ENCODE results near the gene PHKA2. TPM values are rescaled to one million over a fixed set of nuclear protein-coding genes. Genes with fewer than 3 reads are reported as not detected.

Gene PHKA2
- polyA plus RNA-seq, 1 experiment, result 12.3 TPM

DNA sequence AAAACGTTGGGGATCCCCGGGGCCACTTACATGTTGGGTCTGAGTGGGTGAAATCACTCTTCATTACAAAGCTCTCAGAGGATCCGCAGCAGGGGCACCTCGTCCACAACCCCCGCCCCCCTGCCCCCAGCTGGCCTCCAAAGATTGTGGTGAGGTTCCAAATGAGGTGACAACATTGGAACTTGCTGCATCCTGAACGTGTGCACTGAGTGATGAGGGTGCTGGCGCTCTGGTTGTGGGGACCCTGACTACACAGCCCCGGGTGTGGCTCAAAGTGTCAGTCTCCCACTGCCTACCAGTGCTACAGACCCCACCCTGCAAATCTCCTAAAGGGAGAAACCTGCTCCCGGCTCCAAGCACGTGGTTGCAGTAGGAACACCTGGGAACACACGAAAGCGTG, 111.9 kb downstream of the PHKA2 start:
- no peaks in the 10 kb centered on the region for H3K9me3 ChIP-seq (ENCODE audit: control insufficient read depth, insufficient read depth, low read length)
- ChIA-PET POLR2A (no interaction called here), CTCF (no interaction called here)
- H3K27me3 ChIP-seq (ENCODE audit: control insufficient read depth, insufficient read depth, low read length), result no peaks in the 10 kb centered on the region
- H3K27ac ChIP-seq (ENCODE audit: low read depth, low read length), result no peak overlapping the region
- TF ChIP-seq, protein P1, sequence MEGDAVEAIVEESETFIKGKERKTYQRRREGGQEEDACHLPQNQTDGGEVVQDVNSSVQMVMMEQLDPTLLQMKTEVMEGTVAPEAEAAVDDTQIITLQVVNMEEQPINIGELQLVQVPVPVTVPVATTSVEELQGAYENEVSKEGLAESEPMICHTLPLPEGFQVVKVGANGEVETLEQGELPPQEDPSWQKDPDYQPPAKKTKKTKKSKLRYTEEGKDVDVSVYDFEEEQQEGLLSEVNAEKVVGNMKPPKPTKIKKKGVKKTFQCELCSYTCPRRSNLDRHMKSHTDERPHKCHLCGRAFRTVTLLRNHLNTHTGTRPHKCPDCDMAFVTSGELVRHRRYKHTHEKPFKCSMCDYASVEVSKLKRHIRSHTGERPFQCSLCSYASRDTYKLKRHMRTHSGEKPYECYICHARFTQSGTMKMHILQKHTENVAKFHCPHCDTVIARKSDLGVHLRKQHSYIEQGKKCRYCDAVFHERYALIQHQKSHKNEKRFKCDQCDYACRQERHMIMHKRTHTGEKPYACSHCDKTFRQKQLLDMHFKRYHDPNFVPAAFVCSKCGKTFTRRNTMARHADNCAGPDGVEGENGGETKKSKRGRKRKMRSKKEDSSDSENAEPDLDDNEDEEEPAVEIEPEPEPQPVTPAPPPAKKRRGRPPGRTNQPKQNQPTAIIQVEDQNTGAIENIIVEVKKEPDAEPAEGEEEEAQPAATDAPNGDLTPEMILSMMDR (IDR thresholded peaks at IDR 0.05; ENCODE audit: low read depth, low read length), result no peak
- no peak for DNase-seq (ENCODE audit: low read depth, low spot score)
- no peak overlapping the region for H3K4me3 ChIP-seq (ENCODE audit: low read depth, low read length)

DNA sequence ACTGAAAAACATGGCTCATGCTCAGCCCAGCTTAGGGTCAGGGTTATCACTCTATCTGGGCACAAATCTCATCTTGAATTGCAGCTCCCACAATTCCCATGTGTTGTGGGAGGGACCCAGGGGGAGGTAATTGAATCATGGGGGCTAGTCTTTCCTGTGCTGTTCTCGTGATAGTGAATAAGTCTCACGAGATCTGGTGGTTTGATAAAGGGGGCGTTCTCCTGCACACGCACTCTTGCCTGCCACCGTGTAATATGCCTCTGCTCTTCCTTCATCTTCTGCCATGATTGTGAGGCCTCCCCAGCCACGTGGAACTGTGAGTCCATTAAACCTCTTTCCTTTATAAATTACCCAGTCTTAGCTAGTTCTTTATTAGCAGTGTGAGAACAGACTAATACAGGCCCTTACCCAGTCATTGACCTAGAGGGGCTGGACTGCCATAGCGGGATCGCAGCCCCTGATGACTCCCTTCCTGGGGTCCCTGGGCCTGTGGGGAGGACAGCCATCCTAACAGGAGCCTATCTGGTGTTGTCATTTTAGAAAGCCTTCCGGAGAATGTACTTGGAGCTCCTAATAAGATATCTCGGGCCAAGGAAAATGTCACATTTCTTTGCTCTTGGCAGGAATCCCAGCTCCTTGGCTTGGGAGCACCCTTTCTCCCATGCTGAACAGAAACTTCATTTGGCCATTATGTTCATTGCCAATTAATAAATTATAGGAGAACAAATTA, 112.6 kb downstream of the PHKA2 start:
- TF ChIP-seq, protein P1 (IDR thresholded peaks at IDR 0.05; ENCODE audit: low read depth, low read length), result no peak
- Histone ChIP-seq H3K9me3 (ENCODE audit: control insufficient read depth, insufficient read depth, low read length) (no peaks in the 10 kb centered on the region), H3K4me3 (ENCODE audit: low read depth, low read length) (no peak overlapping the region), H3K27ac (ENCODE audit: low read depth, low read length) (no peak overlapping the region), H3K27me3 (ENCODE audit: control insufficient read depth, insufficient read depth, low read length) (no peaks in the 10 kb centered on the region)
- ChIA-PET POLR2A (no interaction called here), CTCF (no interaction called here)
- DNase-seq (ENCODE audit: low read depth, low spot score), result no peak

DNA sequence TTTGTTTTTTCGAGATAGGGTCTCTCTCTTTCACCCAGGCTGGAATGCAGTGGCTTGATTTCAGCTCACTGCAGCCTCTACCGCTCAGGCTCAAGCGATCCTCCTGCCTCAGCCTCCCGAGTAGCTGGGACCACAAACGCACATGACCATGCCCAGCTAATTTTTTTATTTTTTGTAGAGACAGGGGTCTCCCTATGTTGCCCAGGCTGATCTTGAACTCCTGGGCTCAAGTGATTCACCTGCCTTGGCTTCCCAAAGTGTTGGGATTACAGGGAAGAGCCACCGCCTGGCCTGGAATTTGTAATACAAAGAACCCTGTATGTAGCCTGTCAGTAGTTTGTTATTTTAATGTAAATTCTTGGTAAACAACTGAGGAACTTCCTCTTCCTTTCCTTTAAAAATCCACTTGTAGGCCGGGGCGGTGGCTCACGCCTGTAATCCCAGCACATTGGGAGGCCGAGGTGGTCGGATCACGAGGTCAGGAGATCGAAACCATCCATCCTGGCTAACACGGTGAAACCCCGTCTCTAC, 119.5 kb downstream of the PHKA2 start:
- DNase-seq (ENCODE audit: low read depth, low spot score), result no peak
- H3K9me3 ChIP-seq (ENCODE audit: control insufficient read depth, insufficient read depth, low read length), result no peaks in the 10 kb centered on the region
- no peaks in the 10 kb centered on the region for H3K27me3 ChIP-seq (ENCODE audit: control insufficient read depth, insufficient read depth, low read length)
- TF ChIP-seq, protein P1 (IDR thresholded peaks at IDR 0.05; ENCODE audit: low read depth, low read length), result no peak
- POLR2A ChIA-PET, result no interaction called here
- CTCF ChIA-PET, result no interaction called here
- H3K4me3 ChIP-seq (ENCODE audit: low read depth, low read length), result no peak overlapping the region
- H3K27ac ChIP-seq (ENCODE audit: low read depth, low read length), result no peak overlapping the region

DNA sequence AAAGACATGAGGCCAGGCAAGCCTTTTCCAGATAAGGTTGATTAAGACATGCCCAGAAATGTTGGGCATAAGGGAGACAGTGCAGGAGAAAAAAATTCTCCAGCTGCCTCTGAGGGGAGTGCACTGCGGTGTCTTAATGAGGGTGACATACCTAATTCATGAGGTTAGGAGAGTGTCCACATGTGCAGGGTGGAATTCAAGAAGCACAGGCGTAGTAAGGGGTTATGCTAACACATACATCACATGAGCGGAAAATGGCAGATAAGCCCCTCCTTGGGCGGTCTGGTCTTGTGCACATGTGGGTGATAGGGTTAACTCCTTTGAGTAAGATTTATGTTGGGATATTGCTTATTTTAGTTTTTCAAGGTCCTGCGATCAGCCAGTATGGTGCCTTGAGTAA, 122.4 kb downstream of the PHKA2 start:
- Histone ChIP-seq H3K27ac (ENCODE audit: low read depth, low read length) (no peak overlapping the region), H3K9me3 (ENCODE audit: control insufficient read depth, insufficient read depth, low read length) (no peaks in the 10 kb centered on the region), H3K4me3 (ENCODE audit: low read depth, low read length) (no peak overlapping the region), H3K27me3 (ENCODE audit: control insufficient read depth, insufficient read depth, low read length) (no peaks in the 10 kb centered on the region)
- ChIA-PET CTCF (no interaction called here), POLR2A (no interaction called here)
- TF ChIP-seq, protein P1 (IDR thresholded peaks at IDR 0.05; ENCODE audit: low read depth, low read length), result no peak
- no peak for DNase-seq (ENCODE audit: low read depth, low spot score)

DNA sequence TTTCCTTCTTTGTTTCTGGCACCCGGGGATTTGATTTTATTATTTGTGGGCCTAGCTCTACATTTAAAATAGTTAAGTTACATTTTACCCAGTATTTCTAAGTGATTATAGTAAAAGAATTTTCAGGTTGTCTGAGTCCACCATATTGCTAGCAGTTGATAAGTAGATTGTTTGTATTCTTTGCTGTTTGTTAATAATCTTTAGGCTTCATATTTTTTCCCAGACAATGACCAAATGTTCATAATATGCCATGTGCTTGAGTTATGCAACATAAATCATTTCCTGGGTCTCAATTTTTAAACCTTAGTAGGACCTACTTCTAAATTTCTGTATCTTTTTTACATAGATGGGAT, 127.3 kb downstream of the PHKA2 start:
- Histone ChIP-seq H3K9me3 (ENCODE audit: control insufficient read depth, insufficient read depth, low read length) (no peaks in the 10 kb centered on the region), H3K27ac (ENCODE audit: low read depth, low read length) (no peak overlapping the region), H3K27me3 (ENCODE audit: control insufficient read depth, insufficient read depth, low read length) (no peaks in the 10 kb centered on the region), H3K4me3 (ENCODE audit: low read depth, low read length) (no peak overlapping the region)
- POLR2A ChIA-PET, result no interaction called here
- TF ChIP-seq, protein P1 (IDR thresholded peaks at IDR 0.05; ENCODE audit: low read depth, low read length), result no peak
- DNase-seq (ENCODE audit: low read depth, low spot score), result no peak
- CTCF ChIA-PET, result no interaction called here
